Endothelial cell of umbilical vein (primary cell): ENCODE measurements around the gene CNDP1. TPM values are rescaled to one million over a fixed set of nuclear protein-coding genes. Genes with fewer than 3 reads are reported as not detected.

Experiments
- BruUV-seq: library from RNA; stranded (reverse); fragments of 400-500 nt; replicated peaks from 2 replicates; lab custom pipeline; 2021; lab: Mats Ljungman, UMichigan
- CTCF ChIA-PET: fragments of 300-600, 350-600 bp; sonication (Branson Sonifier 250); formaldehyde crosslinking; loops from one replicate; lab custom pipeline; 2021; ENCODE audit warnings: antibody characterized with exemption, inconsistent platforms; lab: Charles Lee
- POLR2A ChIA-PET: fragments of 300-600, 350-600 bp; sonication (Branson Sonifier 250); formaldehyde crosslinking; loops from one replicate; lab custom pipeline; 2021; ENCODE audit warnings: antibody characterized with exemption, inconsistent platforms; lab: Charles Lee
- DNase-seq: peaks from one replicate; pipeline ENCODE4 v3.0.0-alpha.2; 2011; ENCODE audit warnings: low read depth, low spot score
- FAIRE-seq: peaks from 2 replicates; lab custom pipeline; 2011; peaks lifted over from hg19 to GRCh38; lab: Jason Lieb, UNC
- H2AFZ ChIP-seq: 2 replicates; pipeline ENCODE4 v1.6.0; 2012; ENCODE audit warnings: low read depth, low read length, control low read depth, inconsistent platforms
- H3K27ac ChIP-seq: 2 replicates; pipeline ENCODE4 v1.5.1; 2011; ENCODE audit warnings: low read depth, mild to moderate bottlenecking, control low read depth, low read length, moderate library complexity; ENCODE audit not compliant: insufficient read depth
- H3K27me3 ChIP-seq, 2 experiments: 2 replicates each; pipeline versions ENCODE4 v1.6.0 to v1.6.1; 2011; ENCODE audit warnings: low read length in 2 of 2, mixed read lengths in 1 of 2; ENCODE audit not compliant: control insufficient read depth in 2 of 2, insufficient read depth in 2 of 2
- H3K36me3 ChIP-seq, 2 experiments: 2 replicates in 1 of 2; 3 replicates in 1 of 2; pipeline ENCODE4 v1.5.1; 2011; ENCODE audit warnings: low read length in 2 of 2, mild to moderate bottlenecking in 1 of 2, moderate library complexity in 1 of 2; ENCODE audit not compliant: control insufficient read depth in 2 of 2, insufficient read depth in 2 of 2; ENCODE audit errors: extremely low read depth in 1 of 2
- H3K4me1 ChIP-seq: 3 replicates; pipeline ENCODE4 v1.5.1; 2011; ENCODE audit warnings: mild to moderate bottlenecking, low read length; ENCODE audit not compliant: control insufficient read depth, insufficient read depth; ENCODE audit errors: extremely low read depth
- H3K4me2 ChIP-seq: 2 replicates; pipeline ENCODE4 v1.6.1; 2011; ENCODE audit warnings: low read length, control low read depth, mixed read lengths; ENCODE audit not compliant: insufficient read depth
- H3K4me3 ChIP-seq, 3 experiments: fragments of 200-600 bp in 1 of 3; sonication (generic), shearing (Covaris generic) in 1 of 3; replicated peaks in 1 of 3; 2 replicates each; pipeline ENCODE4 v1.5.1; 2011 to 2016; ENCODE audit warnings: control low read depth in 3 of 3, low read length in 3 of 3, mild to moderate bottlenecking in 2 of 3, inconsistent platforms in 1 of 3, low read depth in 1 of 3, moderate library complexity in 1 of 3; ENCODE audit not compliant: insufficient read depth in 1 of 3
- H3K79me2 ChIP-seq: 2 replicates; pipeline ENCODE4 v1.6.0; 2012; ENCODE audit warnings: low read length, inconsistent platforms; ENCODE audit not compliant: control insufficient read depth, insufficient read depth
- H3K9ac ChIP-seq: replicated peaks from 2 replicates; pipeline ENCODE3; 2011; ENCODE audit warnings: low read length, control low read depth; ENCODE audit not compliant: insufficient read depth; ENCODE audit errors: extremely low read depth
- H3K9me1 ChIP-seq: replicated peaks from 3 replicates; pipeline ENCODE4 v1.6.0; 2011; ENCODE audit warnings: mild to moderate bottlenecking, low read length; ENCODE audit not compliant: control insufficient read depth, insufficient read depth; ENCODE audit errors: extremely low read depth
- H3K9me3 ChIP-seq: replicated peaks from 2 replicates; pipeline ENCODE4 v1.5.1; 2012; ENCODE audit warnings: low read length, inconsistent platforms; ENCODE audit not compliant: control insufficient read depth, insufficient read depth
- H4K20me1 ChIP-seq: replicated peaks from 2 replicates; pipeline ENCODE3; 2011; ENCODE audit warnings: mild to moderate bottlenecking, low read length; ENCODE audit not compliant: control insufficient read depth, insufficient read depth; ENCODE audit errors: extremely low read depth
- CTCF ChIP-seq, 2 donors: IDR thresholded peaks; 1 replicate in 1 of 2; 2 replicates in 1 of 2; pipeline ENCODE4 v1.5.1; 2011; ENCODE audit warnings: low read length in 2 of 2, mild to moderate bottlenecking in 2 of 2, moderate library complexity in 2 of 2, control low read depth in 1 of 2, inconsistent platforms in 1 of 2, low read depth in 1 of 2; ENCODE audit not compliant: insufficient read depth in 1 of 2; ENCODE audit errors: extremely low read depth in 1 of 2
- EZH2 ChIP-seq: IDR thresholded peaks from 2 replicates; pipeline ENCODE4 v1.6.1; 2012; ENCODE audit warnings: borderline replicate concordance, low read depth, mild to moderate bottlenecking, moderate library complexity, low read length, inconsistent platforms; ENCODE audit not compliant: severe bottlenecking
- FOS ChIP-seq: IDR thresholded peaks from 2 replicates; pipeline ENCODE4 v1.6.1; 2011; ENCODE audit warnings: mild to moderate bottlenecking, low read length, moderate library complexity, borderline replicate concordance; ENCODE audit not compliant: insufficient read depth
- GATA2 ChIP-seq: IDR thresholded peaks from 2 replicates; pipeline ENCODE4 v1.7.0; 2011; ENCODE audit warnings: low read depth, mild to moderate bottlenecking, moderate library complexity, mixed read lengths, low read length; ENCODE audit not compliant: insufficient read length, insufficient read depth
- JUN ChIP-seq: IDR thresholded peaks from 2 replicates; pipeline ENCODE4 v1.6.1; 2011; ENCODE audit warnings: borderline replicate concordance, low read depth; ENCODE audit not compliant: insufficient read length, insufficient read depth
- MAX ChIP-seq: IDR thresholded peaks from 2 replicates; pipeline ENCODE4 v1.6.1; 2011; ENCODE audit not compliant: insufficient read depth, insufficient read length
- MYC ChIP-seq: IDR thresholded peaks from one replicate; pipeline ENCODE4 v1.6.1; 2011; ENCODE audit warnings: mild to moderate bottlenecking, low read depth, low read length
- POLR2A ChIP-seq: IDR thresholded peaks from 2 replicates; pipeline ENCODE4 v1.6.1; 2012; ENCODE audit warnings: low read depth, mild to moderate bottlenecking, control low read depth, low read length
- POLR2AphosphoS5 ChIP-seq: IDR thresholded peaks from 2 replicates; pipeline ENCODE4 v1.6.1; 2012; ENCODE audit warnings: low read depth, mild to moderate bottlenecking, control low read depth, low read length, moderate library complexity; ENCODE audit not compliant: insufficient read depth
- dilution Hi-C: fragments of 300-500 bp; cut with MboI; formaldehyde crosslinking; loops from one replicate; pipeline ENCODE4 v1.15.0; 2019; ENCODE audit warnings: low sequenced_read_pairs; ENCODE audit not compliant: extremely low pct_ligation_motif_present
- intact Hi-C: fragments of 100-400 bp; cut with micrococcal nuclease; formaldehyde crosslinking; loops from one replicate; pipeline ENCODE4 v1.10.0; 2022
- polyA plus RNA-seq, 4 experiments: library from polyadenylated mRNA; depleted of rRNA in 3 of 4; stranded (reverse) in 3 of 4; unstranded in 1 of 4; fragments of >200 nt; gene quantifications; 2 replicates each; pipeline versions ENCODE4 v1.2.1 to v1.2.3, GENCODE V29; 2011 to 2012; ENCODE audit warnings: missing spikeins in 1 of 4
- total RNA-seq: library from RNA; stranded (reverse); gene quantifications from 2 replicates; pipeline ENCODE4 v1.2.3, GENCODE V29; 2021

The CNDP1 gene
- total and polyA plus RNA-seq, 2 donors (not counting 3 experiments of a cell fraction or from before 2014, with no cell fraction given), result not detected

GRCh38 chr18:74525741-74526140 is 8.6 kb upstream of the CNDP1 start:
- H3K9ac ChIP-seq, result no peak overlapping the region
- no peaks in the 10 kb centered on the region for H3K79me2 ChIP-seq
- H3K4me1 ChIP-seq, result no peaks in the 10 kb centered on the region
- dilution Hi-C loops (no loop called here), intact Hi-C loops (no loop called here)
- H4K20me1 ChIP-seq, result no peaks in the 10 kb centered on the region
- no peaks in the 10 kb centered on the region for H3K9me3 ChIP-seq
- no peak overlapping the region for H2AFZ ChIP-seq
- H3K27me3 ChIP-seq, result peaks cover 0 to 9% of the 10 kb centered on the region in 2 experiments
- no peak for FAIRE-seq
- H3K4me3 ChIP-seq, result no peak overlapping the region
- DNase-seq, result no peak
- no peaks in the 10 kb centered on the region for H3K36me3 ChIP-seq
- CTCF ChIA-PET, result no interaction called here
- no peak for TF ChIP-seq MYC
- TF ChIP-seq POLR2A, result no peak
- TF ChIP-seq GATA2, result no peak
- no TSS peak for BruUV-seq
- no peak overlapping the region for H3K27ac ChIP-seq
- H3K4me2 ChIP-seq, result no peak overlapping the region
- POLR2A ChIA-PET, result no interaction called here
- no peaks in the 10 kb centered on the region for H3K9me1 ChIP-seq

- Histone ChIP-seq H3K4me2 (no peak overlapping the region), H3K4me3 (no peak overlapping the region), H3K79me2 (no peaks in the 10 kb centered on the region), H3K9me3 (no peaks in the 10 kb centered on the region), H2AFZ (no peak overlapping the region), H3K4me1 (no peaks in the 10 kb centered on the region), H3K9ac (no peak overlapping the region), H3K36me3 (no peaks in the 10 kb centered on the region), H3K27ac (no peak overlapping the region), H3K27me3 (peaks cover 0 to 9% of the 10 kb centered on the region in 2 experiments), H3K9me1 (no peaks in the 10 kb centered on the region), H4K20me1 (no peaks in the 10 kb centered on the region)
- no peak for DNase-seq
- ChIA-PET CTCF (interaction anchor here (1.1 kb wide), 1 partner anchor 25 kb away, joined by 3 read pairs; no protein-coding TSS in a partner anchor), POLR2A (no interaction called here)
- intact Hi-C loops, result no loop called here
- no peak for TF ChIP-seq FOS
- TF ChIP-seq MYC, result no peak
- TF ChIP-seq CTCF (IDR thresholded peaks at IDR 0.05; ENCODE audit: extremely low read depth in 1 of 2, insufficient read depth in 1 of 2, low read depth in 1 of 2, low read length in 2 of 2), result no peak
- TF ChIP-seq JUN, result no peak
- TF ChIP-seq POLR2AphosphoS5, result no peak
- no peak for TF ChIP-seq MAX
- TF ChIP-seq EZH2, result no peak
- no peak for TF ChIP-seq POLR2A
- no peak for TF ChIP-seq GATA2
- BruUV-seq, result no TSS peak
- no peak for FAIRE-seq
- dilution Hi-C loops, result no loop called here
Observed at GRCh38 chr18:74526488-74526887, 7.8 kb upstream of the CNDP1 start.
